ENCODE results near the gene CGNL1.

The CGNL1 gene

GRCh38 chr15:57517030-57517671 is 140.8 kb downstream of the CGNL1 start:
- Histone ChIP-seq H3K36me3 (replicated peaks) (no peaks in the 10 kb centered on the region), H3K4me3 (ENCODE audit: low read depth, low read length) (no peak overlapping the region), H3K27me3 (replicated peaks) (no peaks in the 10 kb centered on the region), H3K27ac (no peak overlapping the region)
- no peak for DNase-seq
- in situ Hi-C loops (cut with HindIII; ENCODE audit: low pct_ligation_motif_present, low sequenced_read_pairs), result loop anchor here (25.0 kb wide), 1 partner anchor 180 kb away; no protein-coding TSS in a partner anchor
- TF ChIP-seq, protein P1, sequence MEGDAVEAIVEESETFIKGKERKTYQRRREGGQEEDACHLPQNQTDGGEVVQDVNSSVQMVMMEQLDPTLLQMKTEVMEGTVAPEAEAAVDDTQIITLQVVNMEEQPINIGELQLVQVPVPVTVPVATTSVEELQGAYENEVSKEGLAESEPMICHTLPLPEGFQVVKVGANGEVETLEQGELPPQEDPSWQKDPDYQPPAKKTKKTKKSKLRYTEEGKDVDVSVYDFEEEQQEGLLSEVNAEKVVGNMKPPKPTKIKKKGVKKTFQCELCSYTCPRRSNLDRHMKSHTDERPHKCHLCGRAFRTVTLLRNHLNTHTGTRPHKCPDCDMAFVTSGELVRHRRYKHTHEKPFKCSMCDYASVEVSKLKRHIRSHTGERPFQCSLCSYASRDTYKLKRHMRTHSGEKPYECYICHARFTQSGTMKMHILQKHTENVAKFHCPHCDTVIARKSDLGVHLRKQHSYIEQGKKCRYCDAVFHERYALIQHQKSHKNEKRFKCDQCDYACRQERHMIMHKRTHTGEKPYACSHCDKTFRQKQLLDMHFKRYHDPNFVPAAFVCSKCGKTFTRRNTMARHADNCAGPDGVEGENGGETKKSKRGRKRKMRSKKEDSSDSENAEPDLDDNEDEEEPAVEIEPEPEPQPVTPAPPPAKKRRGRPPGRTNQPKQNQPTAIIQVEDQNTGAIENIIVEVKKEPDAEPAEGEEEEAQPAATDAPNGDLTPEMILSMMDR (IDR thresholded peaks at IDR 0.05; ENCODE audit: low read depth, low read length, missing control alignments), result no peak

GRCh38 chr15:57518779-57519405 is 142.6 kb downstream of the CGNL1 start:
- Histone ChIP-seq H3K27me3 (replicated peaks) (no peaks in the 10 kb centered on the region), H3K27ac (no peak overlapping the region), H3K4me3 (ENCODE audit: low read depth, low read length) (no peak overlapping the region), H3K36me3 (replicated peaks) (no peaks in the 10 kb centered on the region)
- in situ Hi-C loops (cut with HindIII; ENCODE audit: low pct_ligation_motif_present, low sequenced_read_pairs), result loop anchor here (25.0 kb wide), 1 partner anchor 182 kb away; no protein-coding TSS in a partner anchor
- DNase-seq, result no peak
- TF ChIP-seq, protein P1 (IDR thresholded peaks at IDR 0.05; ENCODE audit: low read depth, low read length, missing control alignments), result no peak

GRCh38 chr15:57519806-57520205 is 143.5 kb downstream of the CGNL1 start:
- DNase-seq, result no peak
- no peak overlapping the region for H3K4me3 ChIP-seq (ENCODE audit: low read depth, low read length)
- TF ChIP-seq, protein P1 (IDR thresholded peaks at IDR 0.05; ENCODE audit: low read depth, low read length, missing control alignments), result no peak
- H3K36me3 ChIP-seq (replicated peaks), result no peaks in the 10 kb centered on the region
- in situ Hi-C loops (cut with HindIII; ENCODE audit: low pct_ligation_motif_present, low sequenced_read_pairs), result loop anchor here (25.0 kb wide), 1 partner anchor 183 kb away; no protein-coding TSS in a partner anchor
- no peaks in the 10 kb centered on the region for H3K27me3 ChIP-seq (replicated peaks)
- H3K27ac ChIP-seq, result no peak overlapping the region

- TF ChIP-seq, protein P1 (IDR thresholded peaks at IDR 0.05; ENCODE audit: low read depth, low read length, missing control alignments), result no peak
- Histone ChIP-seq H3K36me3 (replicated peaks) (no peaks in the 10 kb centered on the region), H3K4me3 (ENCODE audit: low read depth, low read length) (no peak overlapping the region), H3K27ac (no peak overlapping the region), H3K27me3 (replicated peaks) (no peaks in the 10 kb centered on the region)
- DNase-seq, result no peak
- in situ Hi-C loops (cut with HindIII; ENCODE audit: low pct_ligation_motif_present, low sequenced_read_pairs), result loop anchor here (25.0 kb wide), 1 partner anchor 184 kb away; no protein-coding TSS in a partner anchor
Observed at GRCh38 chr15:57521503-57521902, 145.2 kb downstream of the CGNL1 start.

DNA sequence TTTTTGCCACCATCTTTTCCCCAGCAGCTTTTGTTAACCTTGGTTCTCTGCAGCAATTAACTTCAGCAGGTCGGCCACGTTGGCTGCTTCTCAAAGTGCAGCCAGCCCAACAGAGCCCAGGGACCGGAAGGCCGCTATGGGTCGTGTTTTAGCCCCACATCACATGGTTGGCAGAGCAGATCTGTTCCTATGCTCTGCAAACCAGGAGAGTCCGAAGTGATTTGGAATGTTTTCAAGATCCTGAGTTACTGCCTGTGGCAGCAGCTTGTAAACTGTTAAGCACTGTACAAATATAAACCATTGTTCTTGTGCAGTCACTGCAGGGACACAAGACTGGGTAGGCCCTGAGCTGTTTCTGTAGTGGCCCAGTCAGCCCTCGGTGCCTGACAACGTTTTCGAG is 145.8 kb downstream of the CGNL1 start:
- no peak for DNase-seq
- in situ Hi-C loops (cut with HindIII; ENCODE audit: low pct_ligation_motif_present, low sequenced_read_pairs), result loop anchor here (25.0 kb wide), 1 partner anchor 185 kb away; no protein-coding TSS in a partner anchor
- TF ChIP-seq, protein P1 (IDR thresholded peaks at IDR 0.05; ENCODE audit: low read depth, low read length, missing control alignments), result no peak

More for the DNA sequence above, 145.8 kb downstream of the CGNL1 start:
- no peaks in the 10 kb centered on the region for H3K36me3 ChIP-seq (replicated peaks)
- H3K27me3 ChIP-seq (replicated peaks), result no peaks in the 10 kb centered on the region
- no peak overlapping the region for H3K4me3 ChIP-seq (ENCODE audit: low read depth, low read length)
- no peak overlapping the region for H3K27ac ChIP-seq

All from brain microvascular endothelial cell (primary cell).